HepG2 (cell line): ENCODE results near the gene SLCO1C1. TPM values are rescaled to one million over a fixed set of nuclear protein-coding genes. Genes with fewer than 3 reads are reported as not detected.

Experiments used
- ATAC-seq: fragments of 200-7000 bp; cut with Tn5 transposase; 3 replicates; pipeline ENCODE4 v1.9.1; 2020; ENCODE audit warnings: mild to moderate bottlenecking, moderate library complexity
- BruUV-seq: library from RNA; stranded (reverse); fragments of 400-500 nt; replicated peaks from 2 replicates; lab custom pipeline; 2021; lab: Mats Ljungman, UMichigan
- CTCF ChIA-PET: fragments of 300-600 bp; formaldehyde crosslinking; extraction: SDS; loops from one replicate; lab custom pipeline; 2021; ENCODE audit warnings: low total read pairs, inconsistent platforms, low intra/inter-chr PET ratio; lab: Yijun Ruan, JAX
- POLR2A ChIA-PET: fragments of 350-600 bp; sonication (Branson Sonifier 250); formaldehyde crosslinking; loops from one replicate; lab custom pipeline; 2020; ENCODE audit warnings: antibody characterized with exemption, inconsistent platforms; lab: Yijun Ruan, JAX
- DNase-seq: peaks from one replicate; pipeline ENCODE4 v3.0.0-alpha.2; 2015; ENCODE audit warnings: low spot score
- FAIRE-seq: peaks from 3 replicates; lab custom pipeline; 2011; peaks lifted over from hg19 to GRCh38; lab: Jason Lieb, UNC
- H2AFZ ChIP-seq: one replicate; pipeline ENCODE4 v1.6.1; 2011; ENCODE audit warnings: low read length, inconsistent platforms
- H3K27ac ChIP-seq: fragments of 300-600 bp; 3 replicates; pipeline ENCODE4 v1.8.0; 2011; ENCODE audit warnings: mixed run types, mild to moderate bottlenecking, mixed read lengths, low read length, inconsistent platforms; ENCODE audit not compliant: insufficient read depth; ENCODE audit errors: extremely low read length
- H3K27me3 ChIP-seq, 2 experiments: fragments of 200-600 bp in 1 of 2; 2 replicates in 1 of 2; 3 replicates in 1 of 2; pipeline versions ENCODE4 v1.6.0 to v1.8.0; 2011; ENCODE audit warnings: low read length in 2 of 2, mild to moderate bottlenecking in 2 of 2, moderate library complexity in 2 of 2, inconsistent platforms in 1 of 2; ENCODE audit not compliant: insufficient read depth in 2 of 2, control insufficient read depth in 1 of 2
- H3K36me3 ChIP-seq, 2 experiments: fragments of 200-600 bp in 1 of 2; replicated peaks in 1 of 2; 2 replicates in 1 of 2; 3 replicates in 1 of 2; pipeline versions ENCODE4 v1.5.1 to v1.8.0; 2011; ENCODE audit warnings: low read length in 2 of 2, inconsistent platforms in 1 of 2; ENCODE audit not compliant: insufficient read depth in 2 of 2, control insufficient read depth in 1 of 2
- H3K4me1 ChIP-seq: 2 replicates; pipeline ENCODE4 v1.5.1; 2012; ENCODE audit warnings: low read length, inconsistent platforms; ENCODE audit not compliant: insufficient read depth
- H3K4me2 ChIP-seq: 2 replicates; pipeline ENCODE4 v1.6.0; 2011; ENCODE audit warnings: low read depth, low read length, inconsistent platforms
- H3K4me3 ChIP-seq, 3 experiments: fragments of 200-600 bp in 1 of 3; sonication (generic), shearing (Covaris generic) in 1 of 3; replicated peaks in 1 of 3; 2 replicates each; pipeline ENCODE4 v1.5.1; 2011 to 2016; ENCODE audit warnings: low read length in 3 of 3, inconsistent platforms in 2 of 3, low read depth in 2 of 3, mild to moderate bottlenecking in 2 of 3, control low read depth in 1 of 3, mixed read lengths in 1 of 3; ENCODE audit not compliant: insufficient read depth in 1 of 3
- H3K79me2 ChIP-seq: one replicate; pipeline ENCODE4 v1.6.1; 2011; ENCODE audit warnings: low read length, inconsistent platforms; ENCODE audit not compliant: insufficient read depth
- H3K9ac ChIP-seq: 2 replicates; pipeline ENCODE4 v1.6.0; 2011; ENCODE audit warnings: mild to moderate bottlenecking, low read depth, low read length, inconsistent platforms; ENCODE audit not compliant: insufficient read depth
- H3K9me3 ChIP-seq: 2 replicates; pipeline ENCODE4 v1.5.1; 2012; ENCODE audit warnings: mild to moderate bottlenecking, low read length
- H4K20me1 ChIP-seq: 2 replicates; pipeline ENCODE4 v1.6.0; 2011; ENCODE audit warnings: inconsistent platforms, mild to moderate bottlenecking, low read length, moderate library complexity; ENCODE audit not compliant: insufficient read depth
- BCL6 ChIP-seq: IDR thresholded peaks from 2 replicates; pipeline ENCODE4 v1.6.1; 2016; ENCODE audit warnings: missing genetic modification reagents, missing compliant biosample characterization
- CEBPG ChIP-seq: IDR thresholded peaks from 2 replicates; pipeline ENCODE4 v1.6.1; 2016
- GATAD2A ChIP-seq: IDR thresholded peaks from 2 replicates; pipeline ENCODE4 v1.6.1; 2016
- NFYC ChIP-seq: IDR thresholded peaks from 2 replicates; pipeline ENCODE4 v1.6.1; 2016; ENCODE audit warnings: missing genetic modification reagents, missing compliant biosample characterization
- NR1H2 ChIP-seq: sonication (generic); formaldehyde crosslinking; IDR thresholded peaks from 2 replicates; pipeline ENCODE4 v1.8.1; 2022; ENCODE audit warnings: low read depth, missing genetic modification reagents, borderline replicate concordance
- RAD21 ChIP-seq: fragments of 450-650 bp; formaldehyde crosslinking; IDR thresholded peaks from 2 replicates; pipeline ENCODE4 v1.5.0; 2020; ENCODE audit warnings: mild to moderate bottlenecking
- WIZ ChIP-seq: sonication (generic); formaldehyde crosslinking; IDR thresholded peaks from 2 replicates; pipeline ENCODE4 v1.5.1; 2020; ENCODE audit warnings: mild to moderate bottlenecking, missing genetic modification reagents
- ZNF460 ChIP-seq: sonication (generic); formaldehyde crosslinking; IDR thresholded peaks from 2 replicates; pipeline ENCODE4 v1.5.1; 2020; ENCODE audit warnings: missing genetic modification reagents, mild to moderate bottlenecking, borderline replicate concordance
- ZNF567 ChIP-seq: sonication (generic); formaldehyde crosslinking; IDR thresholded peaks from 2 replicates; pipeline ENCODE4 v1.8.1; 2023; ENCODE audit warnings: mild to moderate bottlenecking, missing genetic modification reagents, borderline replicate concordance
- ZNF850 ChIP-seq: sonication (generic); formaldehyde crosslinking; conservative IDR thresholded peaks from 2 replicates; pipeline ENCODE4 v1.9.0; 2021; ENCODE audit warnings: mild to moderate bottlenecking, missing genetic modification reagents
- WGBS: methylation state at CpG from one replicate; pipeline ENCODE4 v1.1.6; 2017; ENCODE audit warnings: low lambda C conversion rate; 5-methylcytosine and 5-hydroxymethylcytosine counted together
- in situ Hi-C: cut with HindIII; loops from 2 replicates; pipeline ENCODE4 v1.10.0; 2017; ENCODE audit warnings: low pct_unique_long_range_greater_than_20kb; ENCODE audit not compliant: extremely low pct_ligation_motif_present
- intact Hi-C: fragments of 100-400 bp; cut with micrococcal nuclease; formaldehyde crosslinking; loops from one replicate; pipeline ENCODE4 v1.10.0; 2022; ENCODE audit not compliant: unreplicated experiment
- polyA plus RNA-seq, 8 experiments: library from polyadenylated mRNA; depleted of rRNA in 3 of 8; stranded (reverse) in 7 of 8; unstranded in 1 of 8; fragments of >200 nt; fragmentation: Illumina TruSeq in 4 of 8; extraction: Trizol in 4 of 8; gene quantifications; 2 replicates each; pipeline versions ENCODE4 v1.2.1 to v1.2.3, GENCODE V29; 2011 to 2016; ENCODE audit warnings: low read depth in 4 of 8, missing spikeins in 1 of 8, mixed read lengths in 1 of 8; ENCODE audit not compliant: insufficient read depth in 1 of 8
- total RNA-seq, 5 experiments: library from RNA; depleted of rRNA; stranded (reverse); fragments of >200 nt; fragmentation: Illumina TruSeq; extraction: Trizol; gene quantifications; 2 replicates each; pipeline ENCODE4 v1.2.3, GENCODE V29; 2016; ENCODE audit warnings: low read depth in 1 of 5
- TF ChIP-seq, protein P1 (sequence below): sonication (generic); formaldehyde crosslinking; IDR thresholded peaks from 2 replicates; pipeline ENCODE4 v1.5.1; 2020; ENCODE audit warnings: mild to moderate bottlenecking, missing genetic modification reagents, borderline replicate concordance
- TF ChIP-seq, protein P2 (sequence below): sonication (generic); formaldehyde crosslinking; IDR thresholded peaks from 2 replicates; pipeline ENCODE4 v1.5.0; 2020; ENCODE audit warnings: mild to moderate bottlenecking, missing genetic modification reagents, moderate library complexity
- TF ChIP-seq, protein P3 (sequence below): sonication (generic); formaldehyde crosslinking; IDR thresholded peaks from 2 replicates; pipeline ENCODE4 v1.5.1; 2020; ENCODE audit warnings: missing genetic modification reagents, mild to moderate bottlenecking, borderline replicate concordance
- TF ChIP-seq, protein P4 (sequence below): IDR thresholded peaks from 2 replicates; pipeline ENCODE4 v1.6.1; 2018; ENCODE audit warnings: missing genetic modification reagents, mild to moderate bottlenecking, missing compliant biosample characterization

The SLCO1C1 gene
- total and polyA plus RNA-seq, 2 of the 13 experiments (the other 11 are each of a cell fraction or from before 2014, with no cell fraction given): not detected

DNA sequence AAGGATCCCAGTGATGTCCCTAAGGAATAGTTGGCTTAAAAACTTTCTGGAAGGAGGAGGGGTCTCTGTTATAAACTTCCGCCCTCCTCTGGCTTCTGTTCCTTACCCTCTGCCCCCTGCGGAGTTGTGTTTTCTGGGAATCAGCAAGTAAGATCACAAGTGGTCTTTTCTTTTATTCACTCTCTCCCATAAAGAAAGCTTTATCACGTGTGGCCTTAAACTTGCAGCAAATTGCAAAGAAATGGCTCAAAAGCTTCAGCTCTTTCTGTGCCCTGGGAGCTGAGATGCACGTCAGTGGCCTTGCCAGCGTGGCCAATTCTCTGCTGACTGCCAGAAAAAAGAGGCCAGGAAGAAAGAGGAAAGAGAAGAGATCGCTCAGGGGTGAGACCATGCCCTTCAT, at the start of gene SLCO1C1 (continued):
- TF ChIP-seq, protein P1, sequence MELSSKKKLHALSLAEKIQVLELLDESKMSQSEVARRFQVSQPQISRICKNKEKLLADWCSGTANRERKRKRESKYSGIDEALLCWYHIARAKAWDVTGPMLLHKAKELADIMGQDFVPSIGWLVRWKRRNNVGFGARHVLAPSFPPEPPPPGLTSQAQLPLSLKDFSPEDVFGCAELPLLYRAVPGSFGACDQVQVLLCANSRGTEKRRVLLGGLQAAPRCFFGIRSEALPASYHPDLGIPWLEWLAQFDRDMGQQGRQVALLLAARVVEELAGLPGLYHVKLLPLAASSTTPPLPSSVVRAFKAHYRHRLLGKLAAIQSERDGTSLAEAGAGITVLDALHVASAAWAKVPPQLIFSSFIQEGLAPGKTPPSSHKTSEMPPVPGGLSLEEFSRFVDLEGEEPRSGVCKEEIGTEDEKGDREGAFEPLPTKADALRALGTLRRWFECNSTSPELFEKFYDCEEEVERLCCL: no peak

DNA sequence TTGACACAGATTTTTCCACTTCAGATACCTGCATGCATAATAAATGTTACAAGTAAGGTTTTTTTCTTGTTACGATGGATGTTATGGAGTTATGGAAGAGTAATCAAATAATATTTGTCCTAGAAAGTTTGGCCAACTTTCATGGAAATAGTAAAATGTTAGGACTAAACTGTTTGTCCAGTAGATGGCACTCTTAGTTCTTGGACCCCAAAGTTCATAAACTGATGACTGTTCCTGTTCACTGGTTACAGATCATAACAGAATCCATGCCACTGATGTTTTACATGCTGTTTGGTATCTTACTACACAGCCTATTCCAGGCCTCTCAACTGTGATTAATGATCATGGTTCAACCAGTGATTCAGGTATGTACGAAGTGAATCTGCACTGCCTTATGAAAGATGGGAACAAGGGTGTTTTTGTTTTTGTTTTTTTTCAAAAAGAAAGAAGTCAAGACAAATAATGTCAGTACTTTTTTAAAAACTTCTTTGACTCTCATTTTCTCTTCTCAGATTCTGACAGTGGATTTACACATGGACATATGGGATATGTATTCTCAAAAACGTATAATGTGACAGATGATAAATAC, 48.8 kb upstream of the SLCO1C1 start:
- CTCF ChIA-PET: interaction anchor here (1.7 to 3.3 kb wide), 2 partner anchors 152 to 524 kb away, joined by 19 to 39 read pairs; no protein-coding TSS in a partner anchor
- Histone ChIP-seq H3K9ac (no peak overlapping the region), H3K9me3 (no peaks in the 10 kb centered on the region), H3K4me2 (no peak overlapping the region), H2AFZ (no peak overlapping the region), H3K27ac (no peak overlapping the region), H3K27me3 (no peaks in the 10 kb centered on the region), H4K20me1 (no peaks in the 10 kb centered on the region), H3K4me1 (peaks cover 8% of the 10 kb centered on the region), H3K79me2 (no peaks in the 10 kb centered on the region), H3K4me3 (no peak overlapping the region), H3K36me3 (no peaks in the 10 kb centered on the region)
- peak; percentile 84 for ATAC-seq
- intact Hi-C loops (loop anchor here (1.0 to 2.0 kb wide), 3 partner anchors 152 to 524 kb away; no protein-coding TSS in a partner anchor), in situ Hi-C loops (loop anchor here (10.0 kb wide), 2 partner anchors 148 to 518 kb away; no protein-coding TSS in a partner anchor)
- WGBS: 23% methylated on average over 3 of the region's 3 CpGs
- peak; percentile 58 for DNase-seq
- POLR2A ChIA-PET: no interaction called here
- peak; percentile 75 for FAIRE-seq
- BruUV-seq: no TSS peak
- TF ChIP-seq, protein P2, sequence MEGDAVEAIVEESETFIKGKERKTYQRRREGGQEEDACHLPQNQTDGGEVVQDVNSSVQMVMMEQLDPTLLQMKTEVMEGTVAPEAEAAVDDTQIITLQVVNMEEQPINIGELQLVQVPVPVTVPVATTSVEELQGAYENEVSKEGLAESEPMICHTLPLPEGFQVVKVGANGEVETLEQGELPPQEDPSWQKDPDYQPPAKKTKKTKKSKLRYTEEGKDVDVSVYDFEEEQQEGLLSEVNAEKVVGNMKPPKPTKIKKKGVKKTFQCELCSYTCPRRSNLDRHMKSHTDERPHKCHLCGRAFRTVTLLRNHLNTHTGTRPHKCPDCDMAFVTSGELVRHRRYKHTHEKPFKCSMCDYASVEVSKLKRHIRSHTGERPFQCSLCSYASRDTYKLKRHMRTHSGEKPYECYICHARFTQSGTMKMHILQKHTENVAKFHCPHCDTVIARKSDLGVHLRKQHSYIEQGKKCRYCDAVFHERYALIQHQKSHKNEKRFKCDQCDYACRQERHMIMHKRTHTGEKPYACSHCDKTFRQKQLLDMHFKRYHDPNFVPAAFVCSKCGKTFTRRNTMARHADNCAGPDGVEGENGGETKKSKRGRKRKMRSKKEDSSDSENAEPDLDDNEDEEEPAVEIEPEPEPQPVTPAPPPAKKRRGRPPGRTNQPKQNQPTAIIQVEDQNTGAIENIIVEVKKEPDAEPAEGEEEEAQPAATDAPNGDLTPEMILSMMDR (CRISPR knock-in tag): peak; percentile 84
- TF ChIP-seq WIZ (CRISPR knock-in tag): no peak
- TF ChIP-seq GATAD2A (CRISPR knock-in tag): peak; percentile 22; the same call in 1 of the 2 replicates
- TF ChIP-seq BCL6 (CRISPR knock-in tag): peak; percentile 81
- TF ChIP-seq ZNF460 (CRISPR knock-in tag): no peak
- TF ChIP-seq, protein P3, sequence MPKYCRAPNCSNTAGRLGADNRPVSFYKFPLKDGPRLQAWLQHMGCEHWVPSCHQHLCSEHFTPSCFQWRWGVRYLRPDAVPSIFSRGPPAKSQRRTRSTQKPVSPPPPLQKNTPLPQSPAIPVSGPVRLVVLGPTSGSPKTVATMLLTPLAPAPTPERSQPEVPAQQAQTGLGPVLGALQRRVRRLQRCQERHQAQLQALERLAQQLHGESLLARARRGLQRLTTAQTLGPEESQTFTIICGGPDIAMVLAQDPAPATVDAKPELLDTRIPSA (CRISPR knock-in tag): no peak
- TF ChIP-seq NFYC: no peak
- 0 out of 2 replicates have a peak, but pooled peaks have one; percentile 15 for TF ChIP-seq CEBPG (CRISPR knock-in tag)
- peak; percentile 81 for TF ChIP-seq RAD21 (CRISPR knock-in tag)
- no peak for TF ChIP-seq ZNF850 (CRISPR knock-in tag)
- TF ChIP-seq ZNF567 (CRISPR knock-in tag): no peak
- no peak for TF ChIP-seq NR1H2 (CRISPR knock-in tag)
- TF ChIP-seq, protein P4, sequence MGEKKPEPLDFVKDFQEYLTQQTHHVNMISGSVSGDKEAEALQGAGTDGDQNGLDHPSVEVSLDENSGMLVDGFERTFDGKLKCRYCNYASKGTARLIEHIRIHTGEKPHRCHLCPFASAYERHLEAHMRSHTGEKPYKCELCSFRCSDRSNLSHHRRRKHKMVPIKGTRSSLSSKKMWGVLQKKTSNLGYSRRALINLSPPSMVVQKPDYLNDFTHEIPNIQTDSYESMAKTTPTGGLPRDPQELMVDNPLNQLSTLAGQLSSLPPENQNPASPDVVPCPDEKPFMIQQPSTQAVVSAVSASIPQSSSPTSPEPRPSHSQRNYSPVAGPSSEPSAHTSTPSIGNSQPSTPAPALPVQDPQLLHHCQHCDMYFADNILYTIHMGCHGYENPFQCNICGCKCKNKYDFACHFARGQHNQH: no peak
